Hindlimb muscle (tissue), 1 donor: ENCODE data around the gene YBX3. TPM values are rescaled to one million over a fixed set of nuclear protein-coding genes. Genes with fewer than 3 reads are reported as not detected.
A peak's percentile ranks its signal among the peaks of the same experiment; 100 is the strongest.
"Not testable (repeated sequence)": the region's sequence is repeated elsewhere in the genome, so short reads cannot be mapped to it uniquely, and the experiment has no call there.

Experiments used
- DNase-seq: peaks from one replicate; pipeline ENCODE4 v3.0.0-alpha.2; 2013
- polyA plus RNA-seq: library from polyadenylated mRNA; unstranded; fragments of 120-200 nt; gene quantifications from one replicate; pipeline ENCODE4 v1.2.1, GENCODE V29; 2013; ENCODE audit not compliant: insufficient read length

The YBX3 gene
- polyA plus RNA-seq, result 1,103 TPM

GRCh38 chr12:10722905-10723746, at the start of gene YBX3:
Gene YBX3, minus strand, starts transcription at chr12:10723323. Its CDS starts 212 bp downstream, at chr12:10723111.
- DNase-seq, result peak; percentile 83

DNA sequence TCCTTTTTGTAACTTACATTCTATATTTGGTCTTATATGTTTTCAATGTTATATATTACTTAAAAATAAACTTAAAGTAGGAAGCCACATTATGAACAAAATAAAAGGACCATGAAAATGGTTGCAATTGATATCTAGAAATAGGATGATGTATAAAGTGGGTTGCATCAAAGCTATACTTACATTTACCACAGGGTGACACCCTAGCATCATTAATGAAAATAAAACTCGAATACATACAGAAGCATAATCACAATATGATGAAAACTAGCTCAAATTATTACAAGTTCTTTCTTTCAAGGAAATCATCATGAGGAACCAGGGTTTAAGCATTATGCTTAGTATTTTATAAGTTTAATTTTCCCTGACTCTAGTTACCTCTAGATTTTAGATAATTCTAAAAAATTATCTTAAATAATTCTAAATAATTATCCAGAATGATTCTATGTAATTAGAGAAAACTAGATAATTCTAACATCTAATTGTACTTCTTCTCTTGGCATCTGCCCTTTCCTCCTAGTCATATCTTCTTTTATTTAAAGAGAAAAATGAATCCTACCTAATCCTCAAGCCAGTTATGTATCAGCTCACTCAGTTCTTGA, 48.1 kb upstream of the YBX3 start:
- DNase-seq, result peak; percentile 32

DNA sequence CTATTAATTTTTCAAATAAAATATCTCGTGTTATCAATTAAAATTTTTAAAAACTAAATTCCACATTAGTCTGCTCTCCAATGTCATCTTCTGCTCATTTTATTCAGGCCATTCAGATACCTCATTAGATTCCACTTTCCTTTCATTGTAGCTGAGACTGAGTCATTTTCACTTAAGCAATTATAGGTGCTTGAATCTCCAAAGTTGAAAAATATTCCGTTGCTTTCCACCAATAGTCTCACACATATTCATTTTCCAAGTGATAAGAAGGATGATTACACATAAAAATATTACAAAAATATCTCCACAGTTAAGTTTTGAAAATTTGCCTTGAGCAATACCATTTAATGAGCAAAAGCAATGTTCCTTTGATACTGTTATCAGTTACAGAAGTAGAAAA, 36.5 kb upstream of the YBX3 start:
- DNase-seq, result no peak

DNA sequence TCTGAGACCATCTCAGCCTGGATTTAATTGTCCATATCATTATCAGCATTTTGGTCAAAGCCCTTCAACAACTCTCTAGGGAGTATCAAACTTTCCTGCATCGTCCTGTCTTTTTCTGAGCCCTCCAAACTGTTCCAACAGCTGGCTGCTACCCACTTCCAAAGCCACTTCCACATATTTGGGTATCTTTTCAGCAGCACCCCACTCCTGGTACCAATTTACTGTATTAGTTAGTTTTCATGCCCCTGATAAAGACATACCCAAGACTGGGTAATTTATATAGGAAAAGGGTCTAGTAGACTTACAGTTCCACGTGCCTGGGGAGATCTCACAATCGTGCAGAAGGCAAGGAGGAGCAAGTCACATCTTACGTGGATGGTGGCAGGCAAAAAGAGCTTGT, 33.1 kb upstream of the YBX3 start:
- no peak for DNase-seq

DNA sequence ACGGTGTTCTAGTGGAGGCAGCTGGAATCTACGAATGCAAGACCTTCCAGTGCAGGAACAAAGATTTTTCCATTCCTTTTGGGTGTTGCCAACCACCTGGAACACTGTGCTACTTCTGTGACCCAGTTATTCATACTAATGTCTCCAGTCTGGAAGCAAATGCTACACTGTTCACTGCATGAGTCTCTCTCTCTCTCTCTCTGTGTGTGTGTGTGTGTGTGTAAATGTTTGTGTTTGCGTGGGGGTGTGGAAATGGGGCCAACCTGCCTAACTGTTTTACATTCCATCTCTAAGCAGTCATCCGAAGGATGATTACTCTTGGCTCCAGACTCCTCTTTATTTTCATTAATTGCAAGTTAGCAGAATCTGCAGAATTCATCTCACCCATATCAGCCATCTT, 29.9 kb upstream of the YBX3 start:
- DNase-seq, result no peak

DNA sequence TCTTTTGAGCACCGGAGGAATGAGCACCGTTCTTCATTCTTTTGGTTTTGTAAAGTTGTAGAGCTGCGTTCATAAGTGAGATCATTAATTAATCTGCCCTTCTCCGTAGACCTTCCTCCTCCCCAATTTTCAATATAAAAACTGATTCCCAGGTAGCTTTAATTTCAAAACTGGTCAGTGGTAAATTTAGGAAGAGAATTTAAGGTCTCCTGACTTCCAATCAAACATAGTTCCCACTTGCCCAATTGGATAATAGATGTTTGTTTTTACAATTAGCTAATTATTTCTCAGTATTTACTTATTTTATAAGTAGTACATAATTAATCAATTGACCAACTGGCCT, 27.2 kb upstream of the YBX3 start:
- no peak for DNase-seq

GRCh38 chr12:10749700-10750384, 26.7 kb upstream of the YBX3 start:
- peak; percentile 88 for DNase-seq

- DNase-seq, result no peak
Measured at GRCh38 chr12:10747730-10748129, 24.6 kb upstream of the YBX3 start.

GRCh38 chr12:10743420-10743819, 20.3 kb upstream of the YBX3 start:
- DNase-seq, result not testable (repeated sequence)

DNA sequence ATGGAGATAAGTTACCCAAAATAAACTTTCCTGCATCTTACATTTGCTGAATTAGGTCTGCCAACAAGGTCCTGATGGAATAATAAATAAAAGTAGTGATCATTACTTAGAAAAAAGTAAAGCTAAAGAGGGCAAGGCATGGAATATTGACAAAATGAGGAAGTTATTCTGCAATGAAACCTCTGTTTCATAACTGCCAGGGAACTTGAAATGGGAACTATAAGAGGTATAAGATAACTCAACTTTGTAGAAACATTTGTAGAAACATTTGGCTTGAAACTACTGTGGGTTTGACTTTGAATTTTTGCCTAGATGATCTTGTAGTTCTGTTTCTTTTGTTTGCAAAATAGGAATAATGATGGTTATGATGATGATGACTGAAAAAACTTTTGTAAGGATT, 18.7 kb upstream of the YBX3 start:
- no peak for DNase-seq

- no peak for DNase-seq
Measured at GRCh38 chr12:10740182-10740581, 17.1 kb upstream of the YBX3 start.

GRCh38 chr12:10739157-10740118, 16.3 kb upstream of the YBX3 start:
- DNase-seq, result no peak

GRCh38 chr12:10737249-10737648, 14.1 kb upstream of the YBX3 start:
- no peak for DNase-seq

- no peak for DNase-seq
Measured at GRCh38 chr12:10736463-10736862, 13.3 kb upstream of the YBX3 start.

- no peak for DNase-seq
Measured at GRCh38 chr12:10735428-10735827, 12.3 kb upstream of the YBX3 start.

DNA sequence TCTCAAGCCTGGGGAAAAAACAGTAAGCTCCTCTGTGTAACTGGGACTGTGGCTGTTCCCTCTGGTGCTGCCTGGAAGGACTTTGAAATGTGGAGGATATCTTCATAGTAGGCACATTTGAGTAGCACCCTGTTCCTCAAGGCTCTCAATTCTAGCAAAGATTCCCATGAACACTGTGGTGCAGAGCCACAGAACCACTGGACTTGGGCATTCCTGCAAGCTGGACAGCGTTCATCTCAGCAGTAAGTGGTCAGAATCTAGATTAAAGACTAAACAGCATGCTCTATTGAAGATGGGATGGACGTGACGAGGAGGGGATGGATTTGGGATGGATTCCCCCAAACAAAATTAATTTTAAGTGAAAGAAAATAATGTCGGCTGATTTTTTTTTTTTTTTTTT, 9.4 kb upstream of the YBX3 start:
- no peak for DNase-seq

DNA sequence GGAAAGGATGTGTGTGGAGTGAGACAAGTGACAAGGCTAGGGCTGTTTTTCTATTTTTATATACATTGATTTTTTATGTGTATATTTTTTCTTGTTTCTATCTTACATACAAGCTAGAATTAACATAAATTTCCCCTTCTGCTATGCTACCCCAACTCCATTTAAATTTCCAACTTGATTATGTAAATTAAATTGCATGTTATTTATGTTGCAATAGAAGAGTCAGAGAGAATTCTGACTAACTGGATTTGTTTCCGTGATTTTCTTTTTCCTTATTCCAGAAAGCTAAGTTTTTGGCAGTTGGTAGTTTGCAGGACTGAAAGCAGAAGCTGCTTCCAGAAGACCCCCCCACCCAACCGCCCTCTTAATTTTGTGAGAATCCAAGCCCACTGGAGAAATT, 8.9 kb upstream of the YBX3 start:
- DNase-seq, result no peak

DNA sequence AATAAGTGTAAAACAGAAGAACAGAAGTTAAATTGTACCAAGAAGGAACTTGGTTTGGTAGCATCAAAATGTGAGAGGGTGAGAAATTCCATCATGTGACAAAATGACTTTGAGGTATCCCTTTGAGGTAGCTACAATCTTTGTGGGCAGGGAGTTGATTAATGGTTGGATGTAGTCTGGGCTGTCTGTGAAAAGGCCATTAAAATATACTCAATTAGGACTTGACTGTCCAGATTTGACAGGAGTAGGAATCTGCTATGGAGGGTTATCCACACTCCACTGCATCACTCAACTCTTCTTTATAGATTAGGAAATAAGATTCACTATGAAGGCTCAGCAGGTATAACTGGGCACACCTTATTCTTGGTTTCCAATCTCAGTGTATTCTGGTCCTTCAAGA, 7.4 kb upstream of the YBX3 start:
- DNase-seq, result no peak

- DNase-seq, result no peak
Measured at GRCh38 chr12:10728091-10728490, 5.0 kb upstream of the YBX3 start.

GRCh38 chr12:10726945-10727344, 3.8 kb upstream of the YBX3 start:
- DNase-seq, result no peak

- no peak for DNase-seq
Measured at GRCh38 chr12:10725003-10725402, 1.9 kb upstream of the YBX3 start.

GRCh38 chr12:10722502-10722904, 620 bp downstream of the YBX3 start:
- no peak for DNase-seq
